HepG2 (cell line): ENCODE results near the gene KRT15. TPM values are rescaled to one million over a fixed set of nuclear protein-coding genes. Genes with fewer than 3 reads are reported as not detected.

Experiments used
- ATAC-seq: fragments of 200-7000 bp; cut with Tn5 transposase; 3 replicates; pipeline ENCODE4 v1.9.1; 2020; ENCODE audit warnings: mild to moderate bottlenecking, moderate library complexity
- BruUV-seq: library from RNA; stranded (reverse); fragments of 400-500 nt; replicated peaks from 2 replicates; lab custom pipeline; 2021; lab: Mats Ljungman, UMichigan
- CTCF ChIA-PET: fragments of 300-600 bp; formaldehyde crosslinking; extraction: SDS; loops from one replicate; lab custom pipeline; 2021; ENCODE audit warnings: low total read pairs, inconsistent platforms, low intra/inter-chr PET ratio; lab: Yijun Ruan, JAX
- POLR2A ChIA-PET: fragments of 350-600 bp; sonication (Branson Sonifier 250); formaldehyde crosslinking; loops from one replicate; lab custom pipeline; 2020; ENCODE audit warnings: antibody characterized with exemption, inconsistent platforms; lab: Yijun Ruan, JAX
- DNase-seq: peaks from one replicate; pipeline ENCODE4 v3.0.0-alpha.2; 2015; ENCODE audit warnings: low spot score
- FAIRE-seq: peaks from 3 replicates; lab custom pipeline; 2011; peaks lifted over from hg19 to GRCh38; lab: Jason Lieb, UNC
- H2AFZ ChIP-seq: one replicate; pipeline ENCODE4 v1.6.1; 2011; ENCODE audit warnings: low read length, inconsistent platforms
- H3K27ac ChIP-seq: fragments of 300-600 bp; 3 replicates; pipeline ENCODE4 v1.8.0; 2011; ENCODE audit warnings: mixed run types, mild to moderate bottlenecking, mixed read lengths, low read length, inconsistent platforms; ENCODE audit not compliant: insufficient read depth; ENCODE audit errors: extremely low read length
- H3K27me3 ChIP-seq, 2 experiments: fragments of 200-600 bp in 1 of 2; 2 replicates in 1 of 2; 3 replicates in 1 of 2; pipeline versions ENCODE4 v1.6.0 to v1.8.0; 2011; ENCODE audit warnings: low read length in 2 of 2, mild to moderate bottlenecking in 2 of 2, moderate library complexity in 2 of 2, inconsistent platforms in 1 of 2; ENCODE audit not compliant: insufficient read depth in 2 of 2, control insufficient read depth in 1 of 2
- H3K36me3 ChIP-seq, 2 experiments: fragments of 200-600 bp in 1 of 2; replicated peaks in 1 of 2; 2 replicates in 1 of 2; 3 replicates in 1 of 2; pipeline versions ENCODE4 v1.5.1 to v1.8.0; 2011; ENCODE audit warnings: low read length in 2 of 2, inconsistent platforms in 1 of 2; ENCODE audit not compliant: insufficient read depth in 2 of 2, control insufficient read depth in 1 of 2
- H3K4me1 ChIP-seq: 2 replicates; pipeline ENCODE4 v1.5.1; 2012; ENCODE audit warnings: low read length, inconsistent platforms; ENCODE audit not compliant: insufficient read depth
- H3K4me2 ChIP-seq: 2 replicates; pipeline ENCODE4 v1.6.0; 2011; ENCODE audit warnings: low read depth, low read length, inconsistent platforms
- H3K4me3 ChIP-seq, 3 experiments: fragments of 200-600 bp in 1 of 3; sonication (generic), shearing (Covaris generic) in 1 of 3; replicated peaks in 1 of 3; 2 replicates each; pipeline ENCODE4 v1.5.1; 2011 to 2016; ENCODE audit warnings: low read length in 3 of 3, inconsistent platforms in 2 of 3, low read depth in 2 of 3, mild to moderate bottlenecking in 2 of 3, control low read depth in 1 of 3, mixed read lengths in 1 of 3; ENCODE audit not compliant: insufficient read depth in 1 of 3
- H3K79me2 ChIP-seq: one replicate; pipeline ENCODE4 v1.6.1; 2011; ENCODE audit warnings: low read length, inconsistent platforms; ENCODE audit not compliant: insufficient read depth
- H3K9ac ChIP-seq: 2 replicates; pipeline ENCODE4 v1.6.0; 2011; ENCODE audit warnings: mild to moderate bottlenecking, low read depth, low read length, inconsistent platforms; ENCODE audit not compliant: insufficient read depth
- H3K9me3 ChIP-seq: 2 replicates; pipeline ENCODE4 v1.5.1; 2012; ENCODE audit warnings: mild to moderate bottlenecking, low read length
- H4K20me1 ChIP-seq: 2 replicates; pipeline ENCODE4 v1.6.0; 2011; ENCODE audit warnings: inconsistent platforms, mild to moderate bottlenecking, low read length, moderate library complexity; ENCODE audit not compliant: insufficient read depth
- ADNP ChIP-seq: sonication (generic); formaldehyde crosslinking; IDR thresholded peaks from 2 replicates; pipeline ENCODE4 v1.4.0; 2020; ENCODE audit warnings: missing genetic modification reagents
- ELF3 ChIP-seq: IDR thresholded peaks from 2 replicates; pipeline ENCODE4 v1.6.1; 2016; ENCODE audit warnings: missing genetic modification reagents, missing compliant biosample characterization
- HIVEP1 ChIP-seq: sonication (generic); formaldehyde crosslinking; IDR thresholded peaks from 2 replicates; pipeline ENCODE4 v1.4.0; 2020; ENCODE audit warnings: mild to moderate bottlenecking, missing genetic modification reagents
- KDM3A ChIP-seq: IDR thresholded peaks from 2 replicates; pipeline ENCODE4 v1.6.1; 2018; ENCODE audit warnings: low read depth, missing compliant biosample characterization
- KLF15 ChIP-seq: sonication (generic); formaldehyde crosslinking; IDR thresholded peaks from 2 replicates; pipeline ENCODE4 v1.8.1; 2023; ENCODE audit warnings: borderline replicate concordance, mild to moderate bottlenecking, inconsistent platforms, missing genetic modification reagents, mixed read lengths
- PITX1 ChIP-seq: sonication (generic); formaldehyde crosslinking; IDR thresholded peaks from 2 replicates; pipeline ENCODE4 v1.5.1; 2020; ENCODE audit warnings: mild to moderate bottlenecking, missing genetic modification reagents
- TP53 ChIP-seq: sonication (generic); formaldehyde crosslinking; conservative IDR thresholded peaks from 2 replicates; pipeline ENCODE4 v1.4.0; 2020; ENCODE audit warnings: missing genetic modification reagents
- ZNF552 ChIP-seq: sonication (generic); formaldehyde crosslinking; IDR thresholded peaks from 2 replicates; pipeline ENCODE4 v1.9.0; 2022; ENCODE audit warnings: missing genetic modification reagents, mild to moderate bottlenecking, borderline replicate concordance
- WGBS: methylation state at CpG from one replicate; pipeline ENCODE4 v1.1.6; 2017; ENCODE audit warnings: low lambda C conversion rate; 5-methylcytosine and 5-hydroxymethylcytosine counted together
- in situ Hi-C: cut with HindIII; loops from 2 replicates; pipeline ENCODE4 v1.10.0; 2017; ENCODE audit warnings: low pct_unique_long_range_greater_than_20kb; ENCODE audit not compliant: extremely low pct_ligation_motif_present
- intact Hi-C: fragments of 100-400 bp; cut with micrococcal nuclease; formaldehyde crosslinking; loops from one replicate; pipeline ENCODE4 v1.10.0; 2022; ENCODE audit not compliant: unreplicated experiment
- polyA plus RNA-seq, 8 experiments: library from polyadenylated mRNA; depleted of rRNA in 3 of 8; stranded (reverse) in 7 of 8; unstranded in 1 of 8; fragments of >200 nt; fragmentation: Illumina TruSeq in 4 of 8; extraction: Trizol in 4 of 8; gene quantifications; 2 replicates each; pipeline versions ENCODE4 v1.2.1 to v1.2.3, GENCODE V29; 2011 to 2016; ENCODE audit warnings: low read depth in 4 of 8, missing spikeins in 1 of 8, mixed read lengths in 1 of 8; ENCODE audit not compliant: insufficient read depth in 1 of 8
- total RNA-seq, 5 experiments: library from RNA; depleted of rRNA; stranded (reverse); fragments of >200 nt; fragmentation: Illumina TruSeq; extraction: Trizol; gene quantifications; 2 replicates each; pipeline ENCODE4 v1.2.3, GENCODE V29; 2016; ENCODE audit warnings: low read depth in 1 of 5
- TF ChIP-seq, protein P1 (sequence below): sonication (generic); formaldehyde crosslinking; IDR thresholded peaks from 2 replicates; pipeline ENCODE4 v1.5.0; 2020; ENCODE audit warnings: missing genetic modification reagents, mild to moderate bottlenecking, borderline replicate concordance

Gene KRT15
- total and polyA plus RNA-seq, 2 of the 13 experiments (the other 11 are each of a cell fraction or from before 2014, with no cell fraction given): 0.46 to 0.63 TPM

DNA sequence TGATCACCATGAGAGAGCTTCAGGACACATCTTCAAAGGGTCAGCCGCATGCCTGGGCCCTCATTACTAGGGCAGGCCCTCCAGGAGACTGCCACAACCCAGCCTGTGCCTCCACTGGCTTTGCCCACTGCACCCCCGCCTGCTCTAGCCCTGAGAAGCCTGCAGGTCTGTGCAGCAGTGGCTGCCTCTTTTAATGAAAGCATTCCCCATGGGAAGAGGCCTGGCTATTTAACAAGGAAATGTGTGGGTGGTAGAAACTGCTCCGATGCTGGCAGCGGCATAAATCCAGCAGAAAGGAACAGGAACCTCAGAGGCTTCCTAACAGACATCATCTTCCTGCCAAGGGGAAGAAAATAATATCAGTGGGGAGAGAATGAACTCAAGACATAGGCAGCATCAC lies 51.1 kb downstream of the KRT15 start:
- H3K4me1 ChIP-seq: no peaks in the 10 kb centered on the region

DNA sequence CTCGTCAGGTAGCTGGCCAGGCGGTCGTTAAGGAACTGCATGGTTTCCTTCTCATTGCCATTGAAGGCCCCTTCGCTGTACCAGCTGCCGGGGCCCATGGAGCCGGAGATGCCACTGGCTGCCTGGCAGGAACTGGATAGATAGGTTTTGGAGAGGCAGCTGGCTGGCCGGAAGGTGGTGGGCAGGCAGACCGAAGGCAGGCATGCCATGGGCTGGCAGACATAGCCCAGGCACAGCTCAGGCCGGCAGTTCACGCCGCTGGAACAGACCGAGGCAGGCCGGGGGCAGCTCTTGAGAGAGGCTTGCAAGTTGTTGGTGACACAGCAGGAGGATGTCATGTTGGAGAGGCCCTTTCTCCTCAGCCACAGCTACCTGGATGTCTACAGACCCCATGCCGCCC lies 51.7 kb downstream of the KRT15 start, which contains the start of gene KRT32:
TSS of gene KRT32 (minus strand) at position 399 of the 400 bp plus-strand sequence. CDS start at position 338, 61 bp downstream.
- no peak for TF ChIP-seq ADNP (CRISPR knock-in tag)
- no peak for TF ChIP-seq KDM3A
- DNase-seq: no peak
- 35% methylated on average over 9 of the region's 14 CpGs for WGBS
- Histone ChIP-seq H3K27ac (no peak within 1 kb of the TSS), H3K9ac (no peak within 1 kb of the TSS), H3K79me2 (no peaks in the 10 kb centered on the region), H2AFZ (no peak within 1 kb of the TSS), H3K4me2 (no peak within 1 kb of the TSS), H3K27me3 (peaks cover 2 to 43% of the 10 kb centered on the region in 2 experiments; a peak in 3 of 5 replicates), H3K4me1 (no peaks in the 10 kb centered on the region), H3K4me3 (no peak within 1 kb of the TSS), H4K20me1 (no peaks in the 10 kb centered on the region), H3K36me3 (no peaks in the 10 kb centered on the region), H3K9me3 (no peaks in the 10 kb centered on the region)
- in situ Hi-C loops (no loop called here), intact Hi-C loops (no loop called here)
- BruUV-seq: no TSS peak
- ATAC-seq: no peak
- ChIA-PET POLR2A (no interaction called here), CTCF (no interaction called here)
- no peak for FAIRE-seq

More for the DNA sequence above, 51.1 kb downstream of the KRT15 start:
- H3K36me3 ChIP-seq: no peaks in the 10 kb centered on the region
- FAIRE-seq (no peak), DNase-seq (no peak)
- no peak overlapping the region for H2AFZ ChIP-seq
- ChIA-PET CTCF (no interaction called here), POLR2A (no interaction called here)
- intact Hi-C loops: no loop called here
- no TSS peak for BruUV-seq
- H3K9me3 ChIP-seq: no peaks in the 10 kb centered on the region
- 0% methylated on average over 4 of the region's 4 CpGs for WGBS
- no peak overlapping the region for H3K4me3 ChIP-seq
- no peak overlapping the region for H3K4me2 ChIP-seq
- H4K20me1 ChIP-seq: no peaks in the 10 kb centered on the region
- TF ChIP-seq, protein P1, sequence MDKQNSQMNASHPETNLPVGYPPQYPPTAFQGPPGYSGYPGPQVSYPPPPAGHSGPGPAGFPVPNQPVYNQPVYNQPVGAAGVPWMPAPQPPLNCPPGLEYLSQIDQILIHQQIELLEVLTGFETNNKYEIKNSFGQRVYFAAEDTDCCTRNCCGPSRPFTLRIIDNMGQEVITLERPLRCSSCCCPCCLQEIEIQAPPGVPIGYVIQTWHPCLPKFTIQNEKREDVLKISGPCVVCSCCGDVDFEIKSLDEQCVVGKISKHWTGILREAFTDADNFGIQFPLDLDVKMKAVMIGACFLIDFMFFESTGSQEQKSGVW (CRISPR knock-in tag): no peak
- TF ChIP-seq ELF3 (CRISPR knock-in tag) (no peak), PITX1 (no peak), KLF15 (CRISPR knock-in tag) (no peak), ZNF552 (CRISPR knock-in tag) (no peak), TP53 (CRISPR knock-in tag) (no peak), HIVEP1 (no peak)
- TF ChIP-seq, all 625 proteins: peak for 0
- no peak overlapping the region for H3K27ac ChIP-seq
- ATAC-seq: no peak
- in situ Hi-C loops: no loop called here
- peaks cover 2 to 43% of the 10 kb centered on the region in 2 experiments; a peak in 3 of 5 replicates for H3K27me3 ChIP-seq
- H3K9ac ChIP-seq: no peak overlapping the region
- H3K79me2 ChIP-seq: no peaks in the 10 kb centered on the region
